CD14-positive monocyte (primary cell): ENCODE data around the gene TENM3. TPM values are rescaled to one million over a fixed set of nuclear protein-coding genes. Genes with fewer than 3 reads are reported as not detected.

Experiments used
- DNase-seq, 3 donors: peaks; one replicate each; pipeline ENCODE4 v3.0.0-alpha.2; 2011 to 2022
- H2AFZ ChIP-seq: 2 replicates; pipeline ENCODE4 v1.6.0; 2012; ENCODE audit warnings: mild to moderate bottlenecking, low read depth, low read length, inconsistent platforms; ENCODE audit not compliant: insufficient read depth, poor library complexity, severe bottlenecking
- H3K27ac ChIP-seq, 2 donors: 1 replicate in 1 of 2; 2 replicates in 1 of 2; pipeline ENCODE4 v1.5.1; 2012 to 2013; ENCODE audit warnings: low read length in 2 of 2, control low read depth in 1 of 2, inconsistent platforms in 1 of 2, low read depth in 1 of 2, mild to moderate bottlenecking in 1 of 2
- H3K27me3 ChIP-seq, 2 donors: one replicate each; pipeline versions ENCODE4 v1.6.0 to v1.6.1; 2011 to 2013; ENCODE audit warnings: low read length in 2 of 2; ENCODE audit not compliant: control insufficient read depth in 2 of 2, insufficient read depth in 2 of 2
- H3K36me3 ChIP-seq, 2 donors: replicated peaks in 1 of 2; 1 replicate in 1 of 2; 2 replicates in 1 of 2; pipeline versions ENCODE4 v1.5.1 to v1.6.1; 2012 to 2013; ENCODE audit warnings: low read length in 2 of 2, control low read depth in 1 of 2, inconsistent platforms in 1 of 2, mild to moderate bottlenecking in 1 of 2; ENCODE audit not compliant: insufficient read depth in 2 of 2, control insufficient read depth in 1 of 2
- H3K4me1 ChIP-seq, 2 donors: 1 replicate in 1 of 2; 2 replicates in 1 of 2; pipeline versions ENCODE4 v1.5.1 to v1.6.1; 2012 to 2013; ENCODE audit warnings: low read length in 2 of 2, control low read depth in 1 of 2, inconsistent platforms in 1 of 2, mild to moderate bottlenecking in 1 of 2, moderate library complexity in 1 of 2; ENCODE audit not compliant: insufficient read depth in 2 of 2, control insufficient read depth in 1 of 2
- H3K4me2 ChIP-seq: replicated peaks from 2 replicates; pipeline ENCODE3; 2012; ENCODE audit warnings: low read length, moderate library complexity, mild to moderate bottlenecking; ENCODE audit not compliant: poor library complexity, severe bottlenecking; ENCODE audit errors: extremely low read depth
- H3K4me3 ChIP-seq, 3 experiments: fragments of 200-600 bp in 1 of 3; sonication (generic) in 1 of 3; replicated peaks in 1 of 3; 1 replicate in 2 of 3; 2 replicates in 1 of 3; pipeline ENCODE4 v1.5.1; 2011 to 2013; ENCODE audit warnings: low read length in 3 of 3, mild to moderate bottlenecking in 3 of 3, control low read depth in 2 of 3, low read depth in 2 of 3, inconsistent platforms in 1 of 3, moderate library complexity in 1 of 3
- H3K79me2 ChIP-seq: 2 replicates; pipeline ENCODE4 v1.6.0; 2012; ENCODE audit warnings: mild to moderate bottlenecking, control low read depth, inconsistent platforms, low read length, moderate library complexity; ENCODE audit not compliant: insufficient read depth
- H3K9ac ChIP-seq: 2 replicates; pipeline ENCODE4 v1.6.0; 2017; ENCODE audit warnings: low read length, mild to moderate bottlenecking; ENCODE audit not compliant: insufficient read depth, poor library complexity, severe bottlenecking
- H3K9me3 ChIP-seq, 2 donors: replicated peaks in 1 of 2; 1 replicate in 1 of 2; 2 replicates in 1 of 2; pipeline versions ENCODE4 v1.5.1 to v1.6.1; 2012 to 2013; ENCODE audit warnings: low read length in 2 of 2, control low read depth in 1 of 2; ENCODE audit not compliant: control insufficient read depth in 1 of 2, insufficient read depth in 1 of 2
- H4K20me1 ChIP-seq: 2 replicates; pipeline ENCODE4 v1.6.0; 2012; ENCODE audit warnings: mild to moderate bottlenecking, low read length, control low read depth, moderate library complexity; ENCODE audit not compliant: insufficient read depth
- H3K27ac Mint-ChIP-seq, 7 donors: one replicate each; pipeline ENCODE4 v1.8.0; 2020; ENCODE audit warnings: mild to moderate bottlenecking in 7 of 7, mixed read lengths in 7 of 7, moderate library complexity in 6 of 7, inconsistent platforms in 2 of 7
- H3K27me3 Mint-ChIP-seq, 3 donors: one replicate each; pipeline ENCODE4 v1.8.0; 2021 to 2022; ENCODE audit warnings: low read depth in 3 of 3, mild to moderate bottlenecking in 3 of 3, mixed read lengths in 3 of 3, moderate library complexity in 3 of 3, inconsistent platforms in 1 of 3
- H3K36me3 Mint-ChIP-seq, 2 donors: one replicate each; pipeline ENCODE4 v1.8.0; 2020; ENCODE audit warnings: mixed read lengths in 2 of 2, inconsistent platforms in 1 of 2, mild to moderate bottlenecking in 1 of 2
- H3K4me1 Mint-ChIP-seq: one replicate; pipeline ENCODE4 v1.8.0; 2020; ENCODE audit warnings: mild to moderate bottlenecking, mixed read lengths
- H3K4me3 Mint-ChIP-seq, 2 donors: one replicate each; pipeline ENCODE4 v1.8.0; 2020; ENCODE audit warnings: mild to moderate bottlenecking in 2 of 2, mixed read lengths in 2 of 2, moderate library complexity in 1 of 2
- H3K9me3 Mint-ChIP-seq, 7 donors: one replicate each; pipeline ENCODE4 v1.8.0; 2020 to 2022; ENCODE audit warnings: mixed read lengths in 7 of 7, mild to moderate bottlenecking in 6 of 7, moderate library complexity in 6 of 7, inconsistent platforms in 2 of 7
- WGBS: methylation state at CpG from one replicate; pipeline ENCODE4 v1.1.5; 2013; ENCODE audit warnings: missing lambda C conversion rate; ENCODE audit not compliant: insufficient coverage; 5-methylcytosine and 5-hydroxymethylcytosine counted together
- intact Hi-C, 2 donors: fragments of 100-400 bp; cut with micrococcal nuclease; formaldehyde crosslinking; loops; one replicate each; pipeline versions ENCODE4 v1.15.0 to v1.15.1; 2023
- polyA plus RNA-seq, 3 donors: library from polyadenylated mRNA; depleted of rRNA in 1 of 3; unstranded in 2 of 3; stranded (reverse) in 1 of 3; fragments of 300-500 nt in 2 of 3; fragments of >200 nt in 1 of 3; fragmentation: Illumina TruSeq in 2 of 3; gene quantifications; 1 replicate in 2 of 3; 2 replicates in 1 of 3; pipeline ENCODE4 v1.2.3, GENCODE V29; 2012 to 2021
- TF ChIP-seq, protein P1 (sequence below): fragments of 200-600 bp; IDR thresholded peaks from one replicate; pipeline ENCODE4 v1.8.0; 2022; ENCODE audit warnings: antibody characterized with exemption, mild to moderate bottlenecking

TENM3 gene
- polyA plus RNA-seq, 3 donors = not detected

DNA sequence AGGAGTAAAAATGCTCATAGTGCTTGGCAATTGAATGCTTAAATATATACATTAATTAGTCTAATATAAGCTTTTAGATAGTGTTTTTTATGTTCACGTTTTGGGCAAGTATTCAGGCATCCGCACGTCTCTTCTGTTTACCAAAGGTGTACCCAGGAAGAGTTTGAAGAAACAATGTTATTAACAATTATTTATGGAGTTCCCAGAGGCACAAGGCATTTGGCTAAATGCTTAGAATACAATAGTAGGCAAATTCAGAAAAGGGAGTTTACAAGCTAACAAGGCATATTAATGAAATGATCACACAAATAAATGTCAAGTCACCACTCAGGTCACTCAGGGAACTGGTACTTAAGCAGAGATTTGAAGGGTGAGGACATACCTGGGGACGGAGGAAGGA, 294.8 kb downstream of the TENM3 start:
- H3K4me2 ChIP-seq = no peak overlapping the region
- no peaks in the 10 kb centered on the region for H3K4me1 ChIP-seq
- H3K4me1 Mint-ChIP-seq = no peaks in the 10 kb centered on the region
- H3K27me3 ChIP-seq = no peaks in the 10 kb centered on the region
- DNase-seq = no peak
- H3K4me3 ChIP-seq = no peak overlapping the region
- TF ChIP-seq, protein P1, sequence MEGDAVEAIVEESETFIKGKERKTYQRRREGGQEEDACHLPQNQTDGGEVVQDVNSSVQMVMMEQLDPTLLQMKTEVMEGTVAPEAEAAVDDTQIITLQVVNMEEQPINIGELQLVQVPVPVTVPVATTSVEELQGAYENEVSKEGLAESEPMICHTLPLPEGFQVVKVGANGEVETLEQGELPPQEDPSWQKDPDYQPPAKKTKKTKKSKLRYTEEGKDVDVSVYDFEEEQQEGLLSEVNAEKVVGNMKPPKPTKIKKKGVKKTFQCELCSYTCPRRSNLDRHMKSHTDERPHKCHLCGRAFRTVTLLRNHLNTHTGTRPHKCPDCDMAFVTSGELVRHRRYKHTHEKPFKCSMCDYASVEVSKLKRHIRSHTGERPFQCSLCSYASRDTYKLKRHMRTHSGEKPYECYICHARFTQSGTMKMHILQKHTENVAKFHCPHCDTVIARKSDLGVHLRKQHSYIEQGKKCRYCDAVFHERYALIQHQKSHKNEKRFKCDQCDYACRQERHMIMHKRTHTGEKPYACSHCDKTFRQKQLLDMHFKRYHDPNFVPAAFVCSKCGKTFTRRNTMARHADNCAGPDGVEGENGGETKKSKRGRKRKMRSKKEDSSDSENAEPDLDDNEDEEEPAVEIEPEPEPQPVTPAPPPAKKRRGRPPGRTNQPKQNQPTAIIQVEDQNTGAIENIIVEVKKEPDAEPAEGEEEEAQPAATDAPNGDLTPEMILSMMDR = no peak
- no peaks in the 10 kb centered on the region for H3K36me3 ChIP-seq
- H3K36me3 Mint-ChIP-seq = no peaks in the 10 kb centered on the region
- no peaks in the 10 kb centered on the region for H3K9me3 ChIP-seq
- H3K9me3 Mint-ChIP-seq = peaks cover 0 to 3% (median 0%) of the 10 kb centered on the region in 7 donors
- WGBS = 90% methylated on average over 4 of the region's 4 CpGs
- no peak overlapping the region for H2AFZ ChIP-seq
- H3K9ac ChIP-seq = no peak overlapping the region
- H4K20me1 ChIP-seq = no peaks in the 10 kb centered on the region
- no peak overlapping the region for H3K27ac Mint-ChIP-seq
- H3K27ac ChIP-seq = no peak overlapping the region
- intact Hi-C loops = no loop called here
- no peaks in the 10 kb centered on the region for H3K27me3 Mint-ChIP-seq
- H3K79me2 ChIP-seq = no peaks in the 10 kb centered on the region
- no peak overlapping the region for H3K4me3 Mint-ChIP-seq

DNA sequence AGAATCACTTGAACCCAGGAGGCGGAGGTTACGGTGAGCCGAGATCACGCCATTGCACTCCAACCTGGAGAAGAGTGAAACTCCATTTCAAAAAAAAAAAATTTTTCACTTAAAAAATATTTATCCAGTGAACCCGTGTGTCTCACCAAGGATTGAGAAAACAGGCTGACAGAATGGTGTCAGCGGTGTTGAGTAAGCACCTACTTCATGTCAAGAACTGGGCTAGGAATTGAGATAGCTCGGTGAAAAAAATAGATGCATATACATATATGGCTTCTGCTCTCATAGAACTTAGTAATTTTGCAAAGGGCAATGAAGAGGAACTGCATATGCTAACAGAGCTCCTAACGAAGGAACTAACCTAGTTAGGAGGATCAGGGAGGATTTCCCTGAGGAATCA, 297.3 kb downstream of the TENM3 start:
- H3K4me1 ChIP-seq = no peaks in the 10 kb centered on the region
- intact Hi-C loops = no loop called here
- DNase-seq = no peak
- H3K9me3 ChIP-seq = no peaks in the 10 kb centered on the region
- no peaks in the 10 kb centered on the region for H3K27me3 ChIP-seq
- H3K79me2 ChIP-seq = no peaks in the 10 kb centered on the region
- Mint-ChIP-seq H3K27ac (no peak overlapping the region), H3K4me3 (no peak overlapping the region), H3K27me3 (no peaks in the 10 kb centered on the region), H3K4me1 (no peaks in the 10 kb centered on the region), H3K36me3 (no peaks in the 10 kb centered on the region), H3K9me3 (peaks cover 0 to 4% (median 0%) of the 10 kb centered on the region in 7 donors)
- no peaks in the 10 kb centered on the region for H3K36me3 ChIP-seq
- H4K20me1 ChIP-seq = no peaks in the 10 kb centered on the region
- TF ChIP-seq, protein P1 = no peak
- no peak overlapping the region for H3K4me3 ChIP-seq
- H3K4me2 ChIP-seq = no peak overlapping the region
- WGBS = 88% methylated on average over 2 of the region's 8 CpGs
- H3K27ac ChIP-seq = no peak overlapping the region
- H2AFZ ChIP-seq = no peak overlapping the region
- H3K9ac ChIP-seq = no peak overlapping the region
